ENCODE measurements around the gene SLC9B1.
A peak's percentile ranks its signal among the peaks of the same experiment; 100 is the strongest.
"Not testable (repeated sequence)": the region's sequence is repeated elsewhere in the genome, so short reads cannot be mapped to it uniquely, and the experiment has no call there.

Gene SLC9B1

DNA sequence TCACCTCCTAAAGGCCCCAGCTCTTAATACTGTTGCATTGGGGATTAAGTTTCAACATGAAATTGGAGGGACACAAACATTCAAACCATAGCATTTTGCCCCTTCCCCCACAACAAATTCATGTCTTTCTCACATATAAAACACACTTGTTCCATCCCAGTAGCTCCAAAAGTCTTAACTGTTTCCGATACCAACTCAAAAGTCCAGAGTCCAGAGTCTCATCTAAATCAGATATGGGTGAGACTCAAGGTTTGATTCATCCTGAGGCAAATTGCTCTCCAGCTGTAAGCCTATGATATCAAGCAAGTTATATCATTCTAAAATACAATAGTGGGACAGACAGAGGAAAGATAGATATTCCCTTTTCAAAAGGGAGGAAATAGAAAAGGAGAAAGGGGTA is 8.7 kb downstream of the SLC9B1 start:
- H3K27ac ChIP-seq: no peak overlapping the region
- TF ChIP-seq, protein P1, sequence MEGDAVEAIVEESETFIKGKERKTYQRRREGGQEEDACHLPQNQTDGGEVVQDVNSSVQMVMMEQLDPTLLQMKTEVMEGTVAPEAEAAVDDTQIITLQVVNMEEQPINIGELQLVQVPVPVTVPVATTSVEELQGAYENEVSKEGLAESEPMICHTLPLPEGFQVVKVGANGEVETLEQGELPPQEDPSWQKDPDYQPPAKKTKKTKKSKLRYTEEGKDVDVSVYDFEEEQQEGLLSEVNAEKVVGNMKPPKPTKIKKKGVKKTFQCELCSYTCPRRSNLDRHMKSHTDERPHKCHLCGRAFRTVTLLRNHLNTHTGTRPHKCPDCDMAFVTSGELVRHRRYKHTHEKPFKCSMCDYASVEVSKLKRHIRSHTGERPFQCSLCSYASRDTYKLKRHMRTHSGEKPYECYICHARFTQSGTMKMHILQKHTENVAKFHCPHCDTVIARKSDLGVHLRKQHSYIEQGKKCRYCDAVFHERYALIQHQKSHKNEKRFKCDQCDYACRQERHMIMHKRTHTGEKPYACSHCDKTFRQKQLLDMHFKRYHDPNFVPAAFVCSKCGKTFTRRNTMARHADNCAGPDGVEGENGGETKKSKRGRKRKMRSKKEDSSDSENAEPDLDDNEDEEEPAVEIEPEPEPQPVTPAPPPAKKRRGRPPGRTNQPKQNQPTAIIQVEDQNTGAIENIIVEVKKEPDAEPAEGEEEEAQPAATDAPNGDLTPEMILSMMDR (conservative IDR thresholded peaks at IDR 0.05): no peak

DNA sequence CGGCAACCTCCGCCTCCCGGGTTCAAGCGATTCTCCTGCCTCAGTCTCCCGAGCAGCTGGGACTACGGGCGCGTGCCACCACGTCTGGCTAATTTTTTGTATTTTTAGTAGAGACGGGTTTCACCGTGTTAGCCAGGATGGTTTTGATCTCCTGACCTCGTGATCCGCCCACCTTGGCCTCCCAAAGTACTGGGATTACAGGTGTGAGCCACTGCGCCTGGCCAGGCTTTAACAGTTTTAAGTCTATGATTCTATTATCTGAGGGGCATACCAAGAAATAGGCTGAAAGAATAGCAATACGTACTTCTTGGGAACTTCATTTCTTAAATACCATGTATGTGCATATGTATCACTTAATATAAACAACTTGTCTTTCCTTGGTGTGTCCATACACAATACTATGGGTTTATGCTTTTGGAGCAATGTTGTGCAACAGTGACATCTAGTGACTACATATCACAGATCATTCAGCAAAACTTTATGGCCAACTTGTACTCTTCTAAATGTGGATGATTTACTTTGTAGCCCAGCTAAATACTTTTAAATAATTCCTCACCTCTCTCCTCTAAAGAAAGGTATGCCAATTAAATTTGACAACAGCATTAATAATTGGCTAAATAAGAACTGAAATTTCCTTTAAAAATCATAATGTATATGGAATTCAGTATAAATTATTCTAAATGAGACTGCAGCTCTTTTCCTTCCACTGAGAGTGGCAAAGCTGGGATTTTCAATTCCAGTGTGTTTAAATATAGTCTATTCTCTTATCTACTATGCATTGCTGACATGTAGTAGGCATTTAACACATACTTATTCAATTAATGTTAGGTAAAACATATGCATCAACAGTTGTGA is 10.4 kb downstream of the SLC9B1 start:
- H3K27ac ChIP-seq: no peak overlapping the region
- TF ChIP-seq, protein P1 (conservative IDR thresholded peaks at IDR 0.05): peak; percentile 88

DNA sequence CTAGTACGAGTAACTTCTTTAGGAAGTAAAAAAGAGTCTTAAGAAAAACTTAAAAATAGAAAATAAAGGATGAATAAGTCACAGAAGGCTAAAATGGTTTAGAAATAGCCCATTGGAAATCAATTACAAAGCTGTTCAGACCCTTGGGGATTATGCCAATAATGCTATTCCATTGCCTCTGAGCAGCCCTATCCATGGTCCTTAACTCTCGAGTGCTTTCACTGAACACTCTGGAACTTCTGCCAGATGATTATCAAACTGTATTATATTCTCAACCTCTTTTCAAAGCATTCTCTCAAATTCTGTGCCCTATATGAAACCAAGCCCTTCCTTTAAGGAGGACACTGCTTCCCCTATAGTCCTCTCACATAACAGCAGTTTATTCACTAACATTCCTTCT is 17.0 kb downstream of the SLC9B1 start:
- no peak overlapping the region for H3K27ac ChIP-seq
- TF ChIP-seq, protein P1 (conservative IDR thresholded peaks at IDR 0.05): no peak

DNA sequence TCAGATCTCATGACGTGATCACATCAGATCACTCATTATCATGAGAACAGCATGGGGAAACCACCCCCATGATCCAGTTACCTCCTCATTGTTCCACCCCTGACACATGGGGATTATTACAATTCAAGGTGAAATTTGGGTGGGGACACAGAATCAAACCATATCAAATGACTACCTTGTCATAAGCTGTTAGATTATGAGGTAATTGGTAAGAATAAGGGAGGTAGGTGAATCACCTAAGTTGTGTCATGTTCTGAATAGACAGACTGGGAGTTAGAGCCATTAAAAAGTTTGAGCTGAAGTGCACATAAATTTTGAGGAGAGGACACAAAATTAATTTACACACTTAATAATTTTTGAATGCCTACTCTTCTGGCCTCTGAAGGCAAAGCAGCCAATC is 24.7 kb downstream of the SLC9B1 start:
- TF ChIP-seq, protein P1 (conservative IDR thresholded peaks at IDR 0.05): no peak
- no peak overlapping the region for H3K27ac ChIP-seq

DNA sequence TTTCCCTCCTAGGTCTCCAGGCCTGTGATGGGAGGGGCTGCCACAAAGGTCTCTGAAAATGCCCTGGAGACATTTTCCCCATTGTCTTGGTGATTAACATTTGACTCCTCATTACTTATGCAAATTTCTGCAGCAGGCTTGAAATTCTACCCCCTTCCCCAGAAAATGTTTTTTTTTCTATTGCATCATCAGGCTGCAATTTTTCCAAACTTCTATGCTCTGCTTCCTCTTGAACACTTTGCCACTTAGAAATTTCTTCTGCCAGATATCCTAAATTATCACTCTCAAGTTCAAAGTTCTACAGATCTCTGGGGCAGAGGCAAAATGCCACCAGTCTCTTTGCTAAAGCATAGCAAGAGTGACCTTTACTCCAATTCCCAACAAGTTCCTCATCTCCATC is 25.5 kb downstream of the SLC9B1 start:
- not testable (repeated sequence) for H3K27ac ChIP-seq

DNA sequence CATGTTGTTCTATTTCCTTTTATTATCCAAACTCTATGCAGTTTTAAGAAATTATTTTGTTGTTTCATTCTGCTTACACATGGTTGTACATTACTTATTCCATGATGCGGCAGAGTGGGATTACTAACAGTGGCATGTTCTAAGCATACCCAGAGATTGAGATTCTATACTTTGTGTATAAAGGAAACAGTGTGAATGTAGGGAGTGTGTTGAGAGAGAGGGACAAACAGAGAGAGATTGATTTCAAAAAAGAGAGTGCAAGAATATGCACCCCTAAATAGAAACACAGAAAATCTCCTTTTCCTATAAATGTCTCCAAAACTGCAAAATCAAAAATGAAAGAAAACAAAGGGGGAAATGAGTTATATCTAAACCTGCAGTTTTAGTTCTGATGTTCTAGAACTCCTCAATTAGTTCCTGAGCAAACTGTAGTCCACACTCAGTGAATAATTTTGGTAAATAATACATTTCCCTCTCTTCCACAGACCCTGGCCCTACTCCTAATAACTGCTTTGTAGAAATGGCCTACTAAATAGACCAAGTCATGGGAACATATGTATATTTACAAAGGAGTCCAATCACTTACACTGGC is 31.0 kb downstream of the SLC9B1 start:
- TF ChIP-seq, protein P1 (conservative IDR thresholded peaks at IDR 0.05): no peak
- no peak overlapping the region for H3K27ac ChIP-seq

DNA sequence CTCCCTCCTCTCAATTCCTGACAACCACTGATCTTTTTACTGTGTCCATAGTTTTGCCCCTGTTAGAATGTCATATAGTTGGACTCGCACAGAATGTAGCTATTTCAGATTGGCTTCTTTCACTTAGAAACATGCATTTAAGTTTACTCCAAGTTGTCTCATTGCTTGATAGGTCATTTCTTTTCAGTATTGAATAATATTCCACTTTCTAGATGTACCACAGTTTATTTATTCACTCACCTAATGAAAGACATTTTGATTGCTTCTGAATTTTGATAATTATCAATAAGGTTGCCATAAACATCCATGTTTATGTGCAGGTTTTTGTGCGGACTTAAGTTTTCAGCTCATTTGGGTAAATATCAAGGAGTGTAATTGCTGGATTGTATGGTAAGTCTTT is 38.5 kb downstream of the SLC9B1 start:
- no peak overlapping the region for H3K27ac ChIP-seq
- TF ChIP-seq, protein P1 (conservative IDR thresholded peaks at IDR 0.05): no peak

DNA sequence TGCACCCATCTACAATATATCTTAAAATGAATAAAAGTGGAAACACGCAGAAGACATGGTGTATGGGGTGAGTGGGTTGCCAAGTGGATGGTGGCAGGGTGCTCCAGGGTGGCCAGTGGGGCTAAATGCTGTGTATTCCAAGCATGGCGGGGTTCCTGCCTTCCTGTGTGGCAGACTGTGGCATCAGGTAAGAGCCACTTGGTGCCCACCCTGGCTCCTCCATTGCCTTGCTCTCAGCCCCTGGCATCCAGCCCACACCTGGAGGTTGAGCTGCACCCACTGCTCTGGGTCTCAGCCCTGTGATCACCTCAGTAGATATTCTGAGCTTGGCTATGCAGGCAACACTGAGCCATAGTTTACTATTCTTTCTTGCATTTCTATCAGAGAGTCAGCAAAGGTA is 57.7 kb downstream of the SLC9B1 start:
- not testable (repeated sequence) for H3K27ac ChIP-seq

Measured in VCaP (cell line).